ENCODE measurements around the gene TDRD15.
A peak's percentile ranks its signal among the peaks of the same experiment; 100 is the strongest.

GRCh38 chr2:21098294-21098693 is 25.5 kb upstream of the TDRD15 start:
- no peak for TF ChIP-seq POLR2A (IDR thresholded peaks at IDR 0.05)
- peak in 2 of 6 experiments; percentile 2 to 12 for TF ChIP-seq CTCF (IDR thresholded peaks at IDR 0.05)
